CD4-positive, CD25-positive, alpha-beta regulatory T cell (primary cell): ENCODE data around the gene WDR62. TPM values are rescaled to one million over a fixed set of nuclear protein-coding genes. Genes with fewer than 3 reads are reported as not detected.

Experiments
- ATAC-seq, 2 donors: fragments of 150-1000 bp; cut with Tn5 transposase; one replicate each; pipeline ENCODE4 v1.10.0; 2021; ENCODE audit warnings: low read depth in 2 of 2, moderate number of reproducible peaks in 2 of 2, moderate library complexity in 1 of 2
- DNase-seq, 3 donors: peaks; one replicate each; pipeline versions ENCODE4 v3.0.0 to v3.0.0-alpha.2; 2012 to 2022; ENCODE audit warnings: mixed read lengths in 1 of 3
- H3K27ac ChIP-seq: one replicate; pipeline ENCODE4 v1.7.0; 2013; ENCODE audit warnings: mild to moderate bottlenecking, low read length; ENCODE audit not compliant: insufficient read depth, poor library complexity, severe bottlenecking
- H3K27me3 ChIP-seq: one replicate; pipeline ENCODE4 v1.7.0; 2013; ENCODE audit warnings: low read length; ENCODE audit not compliant: control insufficient read depth, insufficient read depth
- H3K36me3 ChIP-seq: one replicate; pipeline ENCODE4 v1.7.0; 2013; ENCODE audit warnings: mild to moderate bottlenecking, low read length, moderate library complexity; ENCODE audit not compliant: control insufficient read depth, insufficient read depth
- H3K4me1 ChIP-seq: 2 replicates; pipeline ENCODE4 v1.7.0; 2013; ENCODE audit warnings: mild to moderate bottlenecking, low read length; ENCODE audit not compliant: insufficient read depth, control insufficient read depth, poor library complexity, severe bottlenecking
- H3K4me3 ChIP-seq: one replicate; pipeline ENCODE4 v1.7.0; 2013; ENCODE audit warnings: low read depth, mild to moderate bottlenecking, low read length, moderate library complexity
- H3K9me3 ChIP-seq, 2 experiments: 1 replicate in 1 of 2; 2 replicates in 1 of 2; pipeline ENCODE4 v1.7.0; 2013; ENCODE audit warnings: low read length in 2 of 2, mild to moderate bottlenecking in 1 of 2, moderate library complexity in 1 of 2; ENCODE audit not compliant: control insufficient read depth in 2 of 2
- H3K27ac Mint-ChIP-seq, 3 donors: one replicate each; pipeline ENCODE4 v1.8.0; 2020 to 2022; ENCODE audit warnings: mild to moderate bottlenecking in 3 of 3, mixed read lengths in 3 of 3, moderate library complexity in 2 of 3
- H3K27me3 Mint-ChIP-seq: one replicate; pipeline ENCODE4 v1.8.0; 2022; ENCODE audit warnings: mild to moderate bottlenecking, mixed read lengths
- H3K36me3 Mint-ChIP-seq: one replicate; pipeline ENCODE4 v1.8.0; 2020; ENCODE audit warnings: mixed read lengths
- H3K4me1 Mint-ChIP-seq, 4 donors: one replicate each; pipeline ENCODE4 v1.8.0; 2020 to 2022; ENCODE audit warnings: mixed read lengths in 4 of 4, mild to moderate bottlenecking in 1 of 4
- H3K4me3 Mint-ChIP-seq, 4 donors: one replicate each; pipeline ENCODE4 v1.8.0; 2020 to 2022; ENCODE audit warnings: mild to moderate bottlenecking in 4 of 4, mixed read lengths in 4 of 4, moderate library complexity in 3 of 4
- H3K9me3 Mint-ChIP-seq, 7 donors: one replicate each; pipeline ENCODE4 v1.8.0; 2020 to 2022; ENCODE audit warnings: mixed read lengths in 7 of 7, mild to moderate bottlenecking in 3 of 7, moderate library complexity in 2 of 7
- polyA plus RNA-seq, 4 donors: library from polyadenylated mRNA; unstranded; fragments of 300-500 nt; fragmentation: Illumina TruSeq; gene quantifications; one replicate each; pipeline ENCODE4 v1.2.3, GENCODE V29; 2021
- total RNA-seq: library from RNA; stranded (reverse); gene quantifications from one replicate; pipeline ENCODE4 v1.2.3, GENCODE V29; 2022

The WDR62 gene
- total and polyA plus RNA-seq, 5 donors from 2014 or later: 0.21 to 6.8 (median 0.45) TPM; not detected in 1

- H3K27me3 ChIP-seq: no peaks in the 10 kb centered on the region
- DNase-seq (no peak), ATAC-seq (no peak)
- H3K4me1 ChIP-seq: peaks cover 8% of the 10 kb centered on the region
- H3K27ac Mint-ChIP-seq: no peak overlapping the region
- no peaks in the 10 kb centered on the region for H3K9me3 Mint-ChIP-seq
- no peaks in the 10 kb centered on the region for H3K27me3 Mint-ChIP-seq
- H3K4me1 Mint-ChIP-seq: peaks cover 0 to 14% (median 3%) of the 10 kb centered on the region in 4 donors
- peaks cover 9% of the 10 kb centered on the region for H3K36me3 ChIP-seq
- H3K4me3 Mint-ChIP-seq: peak overlapping the region in 1 of 4 donors; percentile 75
- no peak overlapping the region for H3K27ac ChIP-seq
- H3K4me3 ChIP-seq: no peak overlapping the region
- peaks cover 10% of the 10 kb centered on the region for H3K36me3 Mint-ChIP-seq
- H3K9me3 ChIP-seq: no peaks in the 10 kb centered on the region
These were observed 54.0 kb downstream of the WDR62 start for GRCh38 chr19:36108684-36109083.

GRCh38 chr19:36110487-36111199 lies 55.9 kb downstream of the WDR62 start, which contains the start of gene OVOL3:
Gene OVOL3, plus strand, starts transcription at chr19:36111143. Its CDS starts 60 bp downstream, at chr19:36111203.
- ATAC-seq (no peak), DNase-seq (no peak)
- Mint-ChIP-seq H3K4me1 (peaks cover 0 to 29% (median 11%) of the 10 kb centered on the region in 4 donors), H3K27ac (no peak within 1 kb of the TSS), H3K9me3 (no peaks in the 10 kb centered on the region), H3K36me3 (peaks cover 14% of the 10 kb centered on the region), H3K4me3 (peak within 1 kb of the TSS; percentile 61 to 90 (median 70)), H3K27me3 (peaks cover 8% of the 10 kb centered on the region)
- no peaks in the 10 kb centered on the region for H3K9me3 ChIP-seq
- peaks cover 20% of the 10 kb centered on the region for H3K4me1 ChIP-seq
- no peaks in the 10 kb centered on the region for H3K27me3 ChIP-seq
- H3K27ac ChIP-seq: no peak within 1 kb of the TSS
- H3K4me3 ChIP-seq: no peak within 1 kb of the TSS
- peaks cover 9% of the 10 kb centered on the region for H3K36me3 ChIP-seq

GRCh38 chr19:36111200-36111539 lies 56.5 kb downstream of the WDR62 start:
- Histone ChIP-seq H3K27ac (no peak overlapping the region), H3K4me1 (peaks cover 25% of the 10 kb centered on the region), H3K36me3 (peaks cover 9% of the 10 kb centered on the region), H3K9me3 (no peaks in the 10 kb centered on the region), H3K27me3 (no peaks in the 10 kb centered on the region), H3K4me3 (no peak overlapping the region)
- H3K27me3 Mint-ChIP-seq: peaks cover 8% of the 10 kb centered on the region
- H3K4me1 Mint-ChIP-seq: peaks cover 0 to 33% (median 14%) of the 10 kb centered on the region in 4 donors
- H3K27ac Mint-ChIP-seq: no peak overlapping the region
- DNase-seq (no peak), ATAC-seq (no peak)
- peaks cover 14% of the 10 kb centered on the region for H3K36me3 Mint-ChIP-seq
- H3K4me3 Mint-ChIP-seq: peak overlapping the region in 1 of 4 donors; percentile 90
- H3K9me3 Mint-ChIP-seq: no peaks in the 10 kb centered on the region

- Histone ChIP-seq H3K36me3 (peaks cover 11% of the 10 kb centered on the region), H3K27ac (no peak overlapping the region), H3K4me3 (no peak overlapping the region), H3K4me1 (peaks cover 34% of the 10 kb centered on the region), H3K9me3 (no peaks in the 10 kb centered on the region), H3K27me3 (no peaks in the 10 kb centered on the region)
- peaks cover 8% of the 10 kb centered on the region for H3K27me3 Mint-ChIP-seq
- H3K36me3 Mint-ChIP-seq: peaks cover 14% of the 10 kb centered on the region
- peak overlapping the region; percentile 79 to 97 (median 91) for H3K27ac Mint-ChIP-seq
- no peak for ATAC-seq
- DNase-seq: no peak
- H3K4me3 Mint-ChIP-seq: peak overlapping the region; percentile 87 to 99 (median 94)
- peaks cover 0 to 43% (median 23%) of the 10 kb centered on the region in 4 donors for H3K4me1 Mint-ChIP-seq
- H3K9me3 Mint-ChIP-seq: no peaks in the 10 kb centered on the region
These were observed 58.0 kb downstream of the WDR62 start for GRCh38 chr19:36112678-36113077.

- Histone ChIP-seq H3K9me3 (no peaks in the 10 kb centered on the region), H3K4me3 (peak overlapping the region; percentile 83), H3K36me3 (peaks cover 17% of the 10 kb centered on the region), H3K27ac (no peak overlapping the region), H3K27me3 (no peaks in the 10 kb centered on the region), H3K4me1 (peaks cover 34% of the 10 kb centered on the region)
- no peak for DNase-seq
- peaks cover 18% of the 10 kb centered on the region for H3K36me3 Mint-ChIP-seq
- peaks cover 8% of the 10 kb centered on the region for H3K27me3 Mint-ChIP-seq
- peaks cover 0 to 50% (median 27%) of the 10 kb centered on the region in 4 donors for H3K4me1 Mint-ChIP-seq
- H3K27ac Mint-ChIP-seq: peak overlapping the region in 2 of 3 donors; percentile 97 to 99
- peak overlapping the region; percentile 90 to 99 (median 97) for H3K4me3 Mint-ChIP-seq
- no peak for ATAC-seq
- H3K9me3 Mint-ChIP-seq: no peaks in the 10 kb centered on the region
These were observed 58.7 kb downstream of the WDR62 start for GRCh38 chr19:36113425-36113824.

- H3K4me1 Mint-ChIP-seq: peaks cover 0 to 52% (median 27%) of the 10 kb centered on the region in 4 donors
- Histone ChIP-seq H3K27me3 (no peaks in the 10 kb centered on the region), H3K4me3 (peak overlapping the region; percentile 83), H3K36me3 (peaks cover 18% of the 10 kb centered on the region), H3K4me1 (peaks cover 34% of the 10 kb centered on the region), H3K27ac (peak overlapping the region; percentile 84), H3K9me3 (no peaks in the 10 kb centered on the region)
- H3K9me3 Mint-ChIP-seq: no peaks in the 10 kb centered on the region
- H3K4me3 Mint-ChIP-seq: peak overlapping the region; percentile 90 to 99 (median 97)
- H3K36me3 Mint-ChIP-seq: peaks cover 19% of the 10 kb centered on the region
- H3K27ac Mint-ChIP-seq: peak overlapping the region; percentile 97 to 100 (median 99)
- DNase-seq (peak in 1 of 3 donors; percentile 7), ATAC-seq (no peak)
- H3K27me3 Mint-ChIP-seq: peaks cover 8% of the 10 kb centered on the region
These were observed 59.4 kb downstream of the WDR62 start for GRCh38 chr19:36113894-36114720.

- H3K4me3 ChIP-seq: peak within 1 kb of the TSS; percentile 83
- no peaks in the 10 kb centered on the region for H3K27me3 ChIP-seq
- no peaks in the 10 kb centered on the region for H3K9me3 Mint-ChIP-seq
- H3K27ac ChIP-seq: peak within 1 kb of the TSS; percentile 84
- H3K4me1 Mint-ChIP-seq: peaks cover 0 to 53% (median 29%) of the 10 kb centered on the region in 4 donors
- ATAC-seq: peak; percentile 88 to 91
- peaks cover 8% of the 10 kb centered on the region for H3K27me3 Mint-ChIP-seq
- peaks cover 34% of the 10 kb centered on the region for H3K4me1 ChIP-seq
- peak; percentile 98 to 100 (median 99) for DNase-seq
- peaks cover 21% of the 10 kb centered on the region for H3K36me3 ChIP-seq
- peaks cover 21% of the 10 kb centered on the region for H3K36me3 Mint-ChIP-seq
- H3K27ac Mint-ChIP-seq: peak within 1 kb of the TSS; percentile 97 to 100 (median 99)
- no peaks in the 10 kb centered on the region for H3K9me3 ChIP-seq
- peak within 1 kb of the TSS; percentile 90 to 99 (median 97) for H3K4me3 Mint-ChIP-seq
These were observed 60.2 kb downstream of the WDR62 start, which contains the start of gene POLR2I for GRCh38 chr19:36114721-36115452. Gene POLR2I, minus strand, starts transcription at chr19:36114875. Its CDS starts 19 bp downstream, at chr19:36114856.
